DOHH2 (cell line): ENCODE results near the gene ARID3A.

Experiments used
- H3F3A ChIP-seq: fragments of 200-600 bp; sonication (generic), shearing (Covaris generic); 2 replicates; pipeline ENCODE4 v1.6.0; 2016; ENCODE audit warnings: antibody characterized with exemption, mild to moderate bottlenecking; ENCODE audit not compliant: control insufficient read depth, insufficient read depth
- H3K27ac ChIP-seq: fragments of 200-600 bp; sonication (generic); 2 replicates; pipeline ENCODE4 v1.5.1; 2014; ENCODE audit warnings: low read depth, mild to moderate bottlenecking, low read length, moderate library complexity
- H3K27me3 ChIP-seq: fragments of 200-600 bp; sonication (generic); 2 replicates; pipeline ENCODE4 v1.6.1; 2014; ENCODE audit warnings: mild to moderate bottlenecking, low read length, mixed read lengths; ENCODE audit not compliant: control insufficient read depth
- H3K36me3 ChIP-seq: fragments of 200-600 bp; sonication (generic); 2 replicates; pipeline ENCODE4 v1.6.1; 2014; ENCODE audit warnings: mild to moderate bottlenecking, low read length, moderate library complexity, mixed read lengths; ENCODE audit not compliant: control insufficient read depth
- H3K4me1 ChIP-seq: fragments of 200-600 bp; sonication (generic); 2 replicates; pipeline ENCODE4 v1.6.1; 2014; ENCODE audit warnings: mild to moderate bottlenecking, low read length, mixed read lengths; ENCODE audit not compliant: control insufficient read depth
- H3K4me2 ChIP-seq: fragments of 200-600 bp; sonication (generic); 2 replicates; pipeline ENCODE4 v1.6.0; 2014; ENCODE audit warnings: mild to moderate bottlenecking, low read length, moderate library complexity
- H3K4me3 ChIP-seq: fragments of 200-600 bp; sonication (generic); 2 replicates; pipeline ENCODE4 v1.5.1; 2014; ENCODE audit warnings: mild to moderate bottlenecking, low read length, mixed read lengths
- H3K79me2 ChIP-seq: fragments of 200-600 bp; sonication (generic); 2 replicates; pipeline ENCODE4 v1.6.1; 2014; ENCODE audit warnings: mild to moderate bottlenecking, low read length, mixed read lengths; ENCODE audit not compliant: control insufficient read depth
- H3K9me2 ChIP-seq: fragments of 200-600 bp; sonication (generic); replicated peaks from 2 replicates; pipeline ENCODE4 v1.6.1; 2014; ENCODE audit warnings: mild to moderate bottlenecking, low read length, mixed read lengths; ENCODE audit not compliant: control insufficient read depth
- H3K9me3 ChIP-seq: fragments of 200-600 bp; sonication (generic); 2 replicates; pipeline ENCODE4 v1.6.1; 2014; ENCODE audit warnings: antibody characterized with exemption, low read length, mixed read lengths; ENCODE audit not compliant: control insufficient read depth, insufficient read depth
- H4K20me1 ChIP-seq: fragments of 200-600 bp; sonication (generic); 2 replicates; pipeline ENCODE4 v1.6.0; 2014; ENCODE audit warnings: low read depth, mild to moderate bottlenecking, antibody characterized with exemption, low read length, moderate library complexity; ENCODE audit not compliant: control insufficient read depth, insufficient read depth
- EZH2phosphoT487 ChIP-seq: fragments of 200-600 bp; sonication (generic); IDR thresholded peaks from 2 replicates; pipeline ENCODE4 v1.6.1; 2017; ENCODE audit warnings: borderline replicate concordance, mild to moderate bottlenecking, antibody characterized with exemption, low read length, moderate library complexity, mixed read lengths
- TF ChIP-seq, protein P1 (sequence below): fragments of 200-600 bp; sonication (generic); IDR thresholded peaks from one replicate; pipeline ENCODE4 v1.5.1; 2014; ENCODE audit warnings: antibody characterized with exemption, mild to moderate bottlenecking, low read depth, low read length; ENCODE audit not compliant: poor library complexity, severe bottlenecking

Gene ARID3A

DNA sequence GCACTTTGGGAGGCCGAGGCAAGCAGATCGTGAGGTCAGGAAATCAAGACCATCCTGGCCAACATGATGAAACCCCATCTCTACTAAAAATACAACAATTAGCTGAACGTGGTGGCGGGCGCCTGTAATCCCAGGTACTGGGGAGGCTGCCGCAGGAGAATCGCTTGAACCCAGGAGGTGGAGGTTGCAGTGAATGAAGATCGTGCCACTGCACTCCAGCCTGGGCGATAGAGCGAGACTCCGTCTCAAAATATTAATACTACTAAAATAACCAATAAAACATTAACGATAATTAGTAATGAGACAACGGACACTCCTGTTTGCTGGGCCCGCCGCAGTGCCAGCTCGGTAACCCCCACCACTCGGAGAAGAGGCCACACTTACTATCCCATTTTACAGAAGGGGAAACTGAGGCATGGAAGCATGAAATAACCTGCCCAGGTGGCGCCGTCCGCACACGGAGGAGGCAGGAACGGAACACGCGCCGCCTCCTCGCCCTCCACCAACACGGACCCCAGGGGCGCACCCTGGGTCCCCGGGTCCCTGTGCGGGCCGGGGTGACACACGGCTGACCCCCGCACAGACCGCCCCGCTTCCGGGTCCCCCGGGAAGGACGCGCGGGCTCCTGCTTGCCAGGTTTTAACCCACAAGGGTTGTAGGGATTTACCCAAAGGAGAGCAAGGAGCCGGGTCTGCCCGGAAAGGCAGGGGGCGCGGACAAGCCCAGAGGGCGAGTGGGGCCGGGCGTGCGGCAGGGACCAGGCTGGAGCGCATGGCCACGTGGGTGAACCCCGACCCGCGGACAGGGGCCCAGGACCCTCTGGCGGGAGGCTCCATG lies 14.4 kb upstream of the ARID3A start:
- no peaks in the 10 kb centered on the region for H3K9me3 ChIP-seq
- peaks cover 15% of the 10 kb centered on the region for H3F3A ChIP-seq
- no peaks in the 10 kb centered on the region for H4K20me1 ChIP-seq
- peak overlapping the region; percentile 19; the same call in 1 of the 2 replicates for H3K4me2 ChIP-seq
- H3K27me3 ChIP-seq: no peaks in the 10 kb centered on the region
- no peak overlapping the region for H3K4me3 ChIP-seq
- no peaks in the 10 kb centered on the region for H3K9me2 ChIP-seq
- peaks cover 44% of the 10 kb centered on the region for H3K79me2 ChIP-seq
- peaks cover 50% of the 10 kb centered on the region for H3K4me1 ChIP-seq
- H3K27ac ChIP-seq: no peak overlapping the region
- TF ChIP-seq EZH2phosphoT487: no peak
- H3K36me3 ChIP-seq: no peaks in the 10 kb centered on the region

DNA sequence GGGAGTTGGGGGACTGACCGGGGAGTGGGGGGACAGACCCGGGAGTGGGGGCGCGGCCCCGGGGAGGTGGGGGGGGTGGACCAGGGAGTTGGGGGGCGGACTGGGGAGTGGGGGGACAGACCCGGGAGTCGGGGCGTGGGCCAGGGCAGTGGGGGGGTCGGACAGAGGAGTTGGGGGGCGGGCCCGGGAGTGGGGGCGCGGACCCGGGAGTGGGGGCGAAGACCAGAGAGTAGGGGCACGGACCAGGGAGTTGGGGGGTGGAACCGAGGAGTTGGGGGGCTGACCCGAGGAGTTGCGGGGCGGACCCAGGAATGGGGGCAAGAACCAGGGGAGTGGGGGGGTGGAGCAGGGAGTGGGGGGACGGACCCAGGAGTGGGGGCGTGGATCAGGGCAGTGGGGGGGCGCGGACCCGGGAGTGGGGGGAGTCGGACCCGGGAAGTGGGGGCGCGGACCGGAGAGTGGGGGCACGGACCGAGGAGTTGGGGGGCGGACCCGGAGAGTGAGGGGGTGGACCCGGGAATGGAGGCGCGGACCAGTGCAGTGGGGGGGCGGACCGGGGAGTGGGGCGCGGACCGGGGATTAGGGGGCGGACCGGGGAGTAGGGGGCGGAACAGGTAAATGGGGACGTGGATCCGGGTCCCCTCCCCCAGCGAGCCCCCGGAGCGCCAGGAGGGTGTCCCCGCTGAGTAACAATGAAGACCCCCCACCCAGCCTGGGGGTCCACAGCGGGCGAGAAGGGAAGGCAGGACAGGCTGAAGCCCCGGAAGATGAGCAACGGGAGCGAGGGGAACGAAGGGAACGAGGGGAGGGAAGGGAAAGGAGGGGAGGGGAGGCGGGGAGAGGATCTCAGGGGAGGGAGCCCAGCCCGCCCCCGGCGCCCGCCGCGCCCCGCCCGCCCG lies 13.4 kb upstream of the ARID3A start:
- peak overlapping the region; percentile 47; the same call in 1 of the 2 replicates for H3K27ac ChIP-seq
- H3K36me3 ChIP-seq: no peaks in the 10 kb centered on the region
- H3K9me2 ChIP-seq: no peaks in the 10 kb centered on the region
- H3K4me2 ChIP-seq: peak overlapping the region; percentile 72
- peaks cover 8% of the 10 kb centered on the region for H3K27me3 ChIP-seq
- H3K79me2 ChIP-seq: peaks cover 39% of the 10 kb centered on the region
- peak overlapping the region; percentile 94 for H3K4me3 ChIP-seq
- peaks cover 14% of the 10 kb centered on the region for H3F3A ChIP-seq
- peaks cover 44% of the 10 kb centered on the region for H3K4me1 ChIP-seq
- no peaks in the 10 kb centered on the region for H3K9me3 ChIP-seq
- TF ChIP-seq EZH2phosphoT487: no peak
- TF ChIP-seq, protein P1, sequence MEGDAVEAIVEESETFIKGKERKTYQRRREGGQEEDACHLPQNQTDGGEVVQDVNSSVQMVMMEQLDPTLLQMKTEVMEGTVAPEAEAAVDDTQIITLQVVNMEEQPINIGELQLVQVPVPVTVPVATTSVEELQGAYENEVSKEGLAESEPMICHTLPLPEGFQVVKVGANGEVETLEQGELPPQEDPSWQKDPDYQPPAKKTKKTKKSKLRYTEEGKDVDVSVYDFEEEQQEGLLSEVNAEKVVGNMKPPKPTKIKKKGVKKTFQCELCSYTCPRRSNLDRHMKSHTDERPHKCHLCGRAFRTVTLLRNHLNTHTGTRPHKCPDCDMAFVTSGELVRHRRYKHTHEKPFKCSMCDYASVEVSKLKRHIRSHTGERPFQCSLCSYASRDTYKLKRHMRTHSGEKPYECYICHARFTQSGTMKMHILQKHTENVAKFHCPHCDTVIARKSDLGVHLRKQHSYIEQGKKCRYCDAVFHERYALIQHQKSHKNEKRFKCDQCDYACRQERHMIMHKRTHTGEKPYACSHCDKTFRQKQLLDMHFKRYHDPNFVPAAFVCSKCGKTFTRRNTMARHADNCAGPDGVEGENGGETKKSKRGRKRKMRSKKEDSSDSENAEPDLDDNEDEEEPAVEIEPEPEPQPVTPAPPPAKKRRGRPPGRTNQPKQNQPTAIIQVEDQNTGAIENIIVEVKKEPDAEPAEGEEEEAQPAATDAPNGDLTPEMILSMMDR: no peak
- no peaks in the 10 kb centered on the region for H4K20me1 ChIP-seq

DNA sequence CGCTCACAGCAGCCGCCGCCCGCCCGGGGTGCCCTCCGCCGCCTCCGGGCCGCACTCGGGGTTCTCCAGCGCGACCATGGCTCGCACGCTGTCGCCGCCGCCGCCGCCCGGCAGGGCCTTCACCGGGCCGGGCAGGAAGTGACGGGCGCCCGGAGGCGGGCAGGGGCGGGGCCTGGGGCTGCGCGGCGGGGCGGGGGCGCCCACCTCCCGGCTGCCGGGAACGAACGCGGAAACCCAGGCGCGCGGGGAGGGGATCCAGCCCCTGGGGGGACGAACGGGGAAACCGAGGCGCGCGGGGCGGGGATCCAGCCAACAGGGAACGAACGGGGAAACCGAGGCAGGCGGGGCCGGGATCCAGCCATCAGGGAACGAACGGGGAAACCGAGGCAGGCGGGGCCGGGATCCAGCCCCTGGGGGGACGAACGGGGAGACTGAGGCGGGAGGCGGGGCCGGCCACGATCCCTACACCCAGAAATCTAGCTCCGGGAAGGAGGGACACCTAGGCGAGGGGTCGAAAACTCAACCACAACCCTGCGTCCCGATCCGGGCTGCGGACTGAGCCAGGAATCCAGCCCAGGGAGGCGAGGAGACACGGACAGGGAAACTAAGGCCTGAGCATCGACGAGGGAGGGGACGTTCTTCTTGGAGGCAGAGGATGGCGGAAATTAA lies 12.6 kb upstream of the ARID3A start, which contains the start of gene R3HDM4:
TSS of gene R3HDM4 (minus strand) at position 140 of the 669 bp plus-strand sequence. CDS start at position 78, 62 bp downstream.
- H3K4me1 ChIP-seq: peaks cover 44% of the 10 kb centered on the region
- peaks cover 14% of the 10 kb centered on the region for H3F3A ChIP-seq
- H3K27ac ChIP-seq: peak within 1 kb of the TSS; percentile 47
- peak within 1 kb of the TSS; percentile 94 for H3K4me3 ChIP-seq
- H3K36me3 ChIP-seq: no peaks in the 10 kb centered on the region
- no peaks in the 10 kb centered on the region for H3K9me3 ChIP-seq
- H3K4me2 ChIP-seq: peak within 1 kb of the TSS; percentile 88
- no peaks in the 10 kb centered on the region for H4K20me1 ChIP-seq
- peaks cover 34% of the 10 kb centered on the region for H3K79me2 ChIP-seq
- H3K27me3 ChIP-seq: peaks cover 16% of the 10 kb centered on the region
- TF ChIP-seq, protein P1: no peak
- no peak for TF ChIP-seq EZH2phosphoT487
- no peaks in the 10 kb centered on the region for H3K9me2 ChIP-seq
